K562 (cell line): Measurements from ENCODE around the gene PLP2. TPM values are rescaled to one million over a fixed set of nuclear protein-coding genes. Genes with fewer than 3 reads are reported as not detected.

ENCODE experiments used
- ATF1 ChIP-seq, 2 experiments: fragments of 450-650 bp in 1 of 2; IDR thresholded peaks; 2 replicates each; pipeline ENCODE4 v1.6.1; 2016; ENCODE audit warnings: missing compliant biosample characterization in 1 of 2, missing genetic modification characterization in 1 of 2
- CREB1 ChIP-seq, 2 experiments: sonication (generic) in 1 of 2; formaldehyde crosslinking in 1 of 2; IDR thresholded peaks; 2 replicates each; pipeline versions ENCODE4 v1.6.1 to v1.8.0; 2012 to 2022; ENCODE audit warnings: inconsistent platforms in 1 of 2, mild to moderate bottlenecking in 1 of 2, missing genetic modification reagents in 1 of 2, moderate library complexity in 1 of 2
- DMBX1 ChIP-seq: fragments of 250-450 bp; sonication (Bioruptor Pico); IDR thresholded peaks from 2 replicates; pipeline ENCODE4 v1.8.0; 2022; ENCODE audit warnings: inconsistent platforms, mild to moderate bottlenecking, moderate library complexity, borderline replicate concordance
- EHMT2 ChIP-seq: fragments of 450-650 bp; IDR thresholded peaks from 2 replicates; pipeline ENCODE4 v1.6.1; 2018; ENCODE audit warnings: antibody characterized with exemption
- HMBOX1 ChIP-seq: sonication (generic); IDR thresholded peaks from 2 replicates; pipeline ENCODE4 v1.6.1; 2016
- NCOA4 ChIP-seq: fragments of 450-650 bp; IDR thresholded peaks from 2 replicates; pipeline ENCODE4 v1.6.1; 2018; ENCODE audit warnings: mild to moderate bottlenecking; ENCODE audit not compliant: partially characterized antibody
- ZNF511 ChIP-seq: sonication (generic); formaldehyde crosslinking; IDR thresholded peaks from 2 replicates; pipeline ENCODE4 v1.8.0; 2022; ENCODE audit warnings: mild to moderate bottlenecking, missing genetic modification reagents
- ZNF717 ChIP-seq: fragments of 250-450 bp; sonication (Bioruptor Pico); IDR thresholded peaks from 2 replicates; pipeline ENCODE4 v1.5.0; 2021
- polyA plus RNA-seq, 8 experiments: library from polyadenylated mRNA; depleted of rRNA in 4 of 8; stranded (reverse) in 5 of 8; unstranded in 3 of 8; fragments of >200 nt; fragmentation: Nextera tagmentation in 2 of 8; fragmentation: Illumina TruSeq in 1 of 8; extraction: Ambion mirVana in 2 of 8; extraction: Trizol in 1 of 8; gene quantifications; 2 replicates each; pipeline versions ENCODE4 v1.2.1 to v1.2.3, GENCODE V29; 2011 to 2014; ENCODE audit warnings: inconsistent platforms in 1 of 8, missing spikeins in 1 of 8
- total RNA-seq, 7 experiments: library from RNA; depleted of rRNA in 6 of 7; stranded (reverse); fragments of >200 nt in 6 of 7; fragmentation: Illumina TruSeq in 2 of 7; extraction: Trizol in 2 of 7; gene quantifications; 2 replicates each; pipeline versions ENCODE4 v1.2.1 to v1.2.3, GENCODE V29; 2011 to 2021; ENCODE audit warnings: low replicate concordance in 1 of 7
- TF ChIP-seq, protein P1 (sequence below), 2 experiments: IDR thresholded peaks; 2 replicates each; pipeline ENCODE4 v1.6.1; 2012; ENCODE audit warnings: improper control_type of control experiment in 2 of 2, low read depth in 2 of 2, low read length in 2 of 2, borderline replicate concordance in 1 of 2
- TF ChIP-seq, protein P2 (sequence below), 2 experiments: fragments of 200-800 bp in 1 of 2; sonication (Bioruptor generic) in 1 of 2; sonication (generic) in 1 of 2; formaldehyde crosslinking in 1 of 2; IDR thresholded peaks in 1 of 2; conservative IDR thresholded peaks in 1 of 2; 2 replicates each; pipeline versions ENCODE4 v1.5.0 to v1.6.1; 2016 to 2020; ENCODE audit warnings: missing compliant biosample characterization in 1 of 2, missing genetic modification characterization in 1 of 2, missing genetic modification reagents in 1 of 2
- TF ChIP-seq, protein P3 (sequence below): fragments of 250-450 bp; sonication (Bioruptor Pico); IDR thresholded peaks from 2 replicates; pipeline ENCODE4 v1.4.0; 2020; ENCODE audit warnings: mild to moderate bottlenecking, moderate library complexity, borderline replicate concordance

Gene PLP2
- total and polyA plus RNA-seq, 9 of the 15 experiments (the other 6 are each of a cell fraction or from before 2014, with no cell fraction given), result 34.7 to 236 (median 112) TPM

- no peak for TF ChIP-seq NCOA4
- no peak for TF ChIP-seq ZNF717 (CRISPR knock-in tag)
- TF ChIP-seq ZNF511, result peak; percentile 96
- peak; percentile 83 for TF ChIP-seq DMBX1
- TF ChIP-seq EHMT2, result no peak
- TF ChIP-seq, protein P1, sequence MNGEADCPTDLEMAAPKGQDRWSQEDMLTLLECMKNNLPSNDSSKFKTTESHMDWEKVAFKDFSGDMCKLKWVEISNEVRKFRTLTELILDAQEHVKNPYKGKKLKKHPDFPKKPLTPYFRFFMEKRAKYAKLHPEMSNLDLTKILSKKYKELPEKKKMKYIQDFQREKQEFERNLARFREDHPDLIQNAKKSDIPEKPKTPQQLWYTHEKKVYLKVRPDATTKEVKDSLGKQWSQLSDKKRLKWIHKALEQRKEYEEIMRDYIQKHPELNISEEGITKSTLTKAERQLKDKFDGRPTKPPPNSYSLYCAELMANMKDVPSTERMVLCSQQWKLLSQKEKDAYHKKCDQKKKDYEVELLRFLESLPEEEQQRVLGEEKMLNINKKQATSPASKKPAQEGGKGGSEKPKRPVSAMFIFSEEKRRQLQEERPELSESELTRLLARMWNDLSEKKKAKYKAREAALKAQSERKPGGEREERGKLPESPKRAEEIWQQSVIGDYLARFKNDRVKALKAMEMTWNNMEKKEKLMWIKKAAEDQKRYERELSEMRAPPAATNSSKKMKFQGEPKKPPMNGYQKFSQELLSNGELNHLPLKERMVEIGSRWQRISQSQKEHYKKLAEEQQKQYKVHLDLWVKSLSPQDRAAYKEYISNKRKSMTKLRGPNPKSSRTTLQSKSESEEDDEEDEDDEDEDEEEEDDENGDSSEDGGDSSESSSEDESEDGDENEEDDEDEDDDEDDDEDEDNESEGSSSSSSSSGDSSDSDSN (IDR thresholded peaks at IDR 0.05; ENCODE audit: borderline replicate concordance in 1 of 2, low read depth in 2 of 2, low read length in 2 of 2), result peak in 1 of 2 experiments; percentile 22; a peak in 1 of 4 replicates
- TF ChIP-seq, protein P2, sequence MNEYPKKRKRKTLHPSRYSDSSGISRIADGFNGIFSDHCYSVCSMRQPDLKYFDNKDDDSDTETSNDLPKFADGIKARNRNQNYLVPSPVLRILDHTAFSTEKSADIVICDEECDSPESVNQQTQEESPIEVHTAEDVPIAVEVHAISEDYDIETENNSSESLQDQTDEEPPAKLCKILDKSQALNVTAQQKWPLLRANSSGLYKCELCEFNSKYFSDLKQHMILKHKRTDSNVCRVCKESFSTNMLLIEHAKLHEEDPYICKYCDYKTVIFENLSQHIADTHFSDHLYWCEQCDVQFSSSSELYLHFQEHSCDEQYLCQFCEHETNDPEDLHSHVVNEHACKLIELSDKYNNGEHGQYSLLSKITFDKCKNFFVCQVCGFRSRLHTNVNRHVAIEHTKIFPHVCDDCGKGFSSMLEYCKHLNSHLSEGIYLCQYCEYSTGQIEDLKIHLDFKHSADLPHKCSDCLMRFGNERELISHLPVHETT (CRISPR knock-in tag; conservative IDR thresholded peaks at IDR 0.05 in 1 of 2, IDR thresholded peaks at IDR 0.05 in 1 of 2), result peak in 1 of 2 experiments; percentile 66; a peak in 2 of 4 replicates
- no peak for TF ChIP-seq HMBOX1
- TF ChIP-seq, protein P3, sequence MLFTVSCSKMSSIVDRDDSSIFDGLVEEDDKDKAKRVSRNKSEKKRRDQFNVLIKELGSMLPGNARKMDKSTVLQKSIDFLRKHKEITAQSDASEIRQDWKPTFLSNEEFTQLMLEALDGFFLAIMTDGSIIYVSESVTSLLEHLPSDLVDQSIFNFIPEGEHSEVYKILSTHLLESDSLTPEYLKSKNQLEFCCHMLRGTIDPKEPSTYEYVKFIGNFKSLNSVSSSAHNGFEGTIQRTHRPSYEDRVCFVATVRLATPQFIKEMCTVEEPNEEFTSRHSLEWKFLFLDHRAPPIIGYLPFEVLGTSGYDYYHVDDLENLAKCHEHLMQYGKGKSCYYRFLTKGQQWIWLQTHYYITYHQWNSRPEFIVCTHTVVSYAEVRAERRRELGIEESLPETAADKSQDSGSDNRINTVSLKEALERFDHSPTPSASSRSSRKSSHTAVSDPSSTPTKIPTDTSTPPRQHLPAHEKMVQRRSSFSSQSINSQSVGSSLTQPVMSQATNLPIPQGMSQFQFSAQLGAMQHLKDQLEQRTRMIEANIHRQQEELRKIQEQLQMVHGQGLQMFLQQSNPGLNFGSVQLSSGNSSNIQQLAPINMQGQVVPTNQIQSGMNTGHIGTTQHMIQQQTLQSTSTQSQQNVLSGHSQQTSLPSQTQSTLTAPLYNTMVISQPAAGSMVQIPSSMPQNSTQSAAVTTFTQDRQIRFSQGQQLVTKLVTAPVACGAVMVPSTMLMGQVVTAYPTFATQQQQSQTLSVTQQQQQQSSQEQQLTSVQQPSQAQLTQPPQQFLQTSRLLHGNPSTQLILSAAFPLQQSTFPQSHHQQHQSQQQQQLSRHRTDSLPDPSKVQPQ, result no peak
- TF ChIP-seq CREB1 (IDR thresholded peaks at IDR 0.05), result peak; percentile 32; the same call in 1 of the 2 replicates
- TF ChIP-seq CREB1 (CRISPR knock-in tag; IDR thresholded peaks at IDR 0.05), result peak; percentile 83
- no peak for TF ChIP-seq ATF1 (CRISPR knock-in tag; IDR thresholded peaks at IDR 0.05)
- peak; percentile 46 for TF ChIP-seq ATF1 (tag; IDR thresholded peaks at IDR 0.05)
Measured at GRCh38 chrX:49155900-49156837, 15.5 kb upstream of the PLP2 start (continued).
